Epithelial cell of esophagus (primary cell): Measurements from ENCODE around the gene SLC22A14.

Source experiments
- DNase-seq: peaks from one replicate; pipeline ENCODE4 v3.0.0; 2010; ENCODE audit warnings: low read depth
- H3K4me3 ChIP-seq: 2 replicates; pipeline ENCODE4 v1.5.1; 2011; ENCODE audit warnings: mild to moderate bottlenecking, low read length, control low read depth
- TF ChIP-seq, protein P1 (sequence below): IDR thresholded peaks from 2 replicates; pipeline ENCODE4 v1.5.1; 2011; ENCODE audit warnings: low read depth, mild to moderate bottlenecking, low read length, control low read depth, inconsistent platforms; ENCODE audit not compliant: insufficient read depth; ENCODE audit errors: missing control alignments

SLC22A14 gene

DNA sequence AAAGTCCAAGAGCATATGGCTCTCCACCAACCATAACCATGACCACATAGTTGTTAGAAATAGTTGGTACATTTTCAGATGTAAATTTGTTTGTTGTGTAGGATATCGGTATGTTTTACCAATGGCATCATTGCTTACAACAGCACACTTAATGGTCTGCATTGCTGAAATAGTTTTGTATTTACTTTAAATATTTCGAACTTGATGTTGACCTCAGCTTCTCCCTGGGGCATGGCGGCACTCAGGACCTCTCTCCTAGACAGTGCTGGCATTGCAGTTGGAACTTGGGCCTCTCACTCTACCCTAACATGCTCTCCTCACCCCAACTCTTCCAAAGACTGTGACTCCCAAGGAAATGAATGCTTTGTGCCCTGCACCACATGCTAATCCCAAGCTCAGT is 11.5 kb upstream of the SLC22A14 start:
- DNase-seq = no peak
- no peak overlapping the region for H3K4me3 ChIP-seq
- TF ChIP-seq, protein P1, sequence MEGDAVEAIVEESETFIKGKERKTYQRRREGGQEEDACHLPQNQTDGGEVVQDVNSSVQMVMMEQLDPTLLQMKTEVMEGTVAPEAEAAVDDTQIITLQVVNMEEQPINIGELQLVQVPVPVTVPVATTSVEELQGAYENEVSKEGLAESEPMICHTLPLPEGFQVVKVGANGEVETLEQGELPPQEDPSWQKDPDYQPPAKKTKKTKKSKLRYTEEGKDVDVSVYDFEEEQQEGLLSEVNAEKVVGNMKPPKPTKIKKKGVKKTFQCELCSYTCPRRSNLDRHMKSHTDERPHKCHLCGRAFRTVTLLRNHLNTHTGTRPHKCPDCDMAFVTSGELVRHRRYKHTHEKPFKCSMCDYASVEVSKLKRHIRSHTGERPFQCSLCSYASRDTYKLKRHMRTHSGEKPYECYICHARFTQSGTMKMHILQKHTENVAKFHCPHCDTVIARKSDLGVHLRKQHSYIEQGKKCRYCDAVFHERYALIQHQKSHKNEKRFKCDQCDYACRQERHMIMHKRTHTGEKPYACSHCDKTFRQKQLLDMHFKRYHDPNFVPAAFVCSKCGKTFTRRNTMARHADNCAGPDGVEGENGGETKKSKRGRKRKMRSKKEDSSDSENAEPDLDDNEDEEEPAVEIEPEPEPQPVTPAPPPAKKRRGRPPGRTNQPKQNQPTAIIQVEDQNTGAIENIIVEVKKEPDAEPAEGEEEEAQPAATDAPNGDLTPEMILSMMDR = no peak

DNA sequence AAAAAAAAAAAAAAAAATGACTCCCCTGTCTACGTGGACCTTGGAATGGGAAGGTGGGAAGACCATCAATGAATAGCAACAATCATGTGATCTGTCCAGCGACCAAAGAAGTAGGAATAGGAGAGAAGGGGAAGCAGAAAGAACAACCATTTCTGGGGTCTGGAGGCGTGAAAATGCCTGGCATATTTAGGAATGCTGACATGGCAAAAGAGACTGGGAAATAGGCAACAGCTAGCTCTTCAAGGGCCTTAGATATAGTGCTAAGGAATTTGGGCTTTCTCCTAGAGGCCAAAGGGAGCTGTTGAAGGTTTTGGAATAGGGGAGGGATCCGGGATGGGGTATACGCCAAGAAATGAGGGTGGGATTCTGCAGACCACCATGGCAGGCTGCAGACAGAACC is 10.5 kb upstream of the SLC22A14 start:
- TF ChIP-seq, protein P1 = no peak

DNA sequence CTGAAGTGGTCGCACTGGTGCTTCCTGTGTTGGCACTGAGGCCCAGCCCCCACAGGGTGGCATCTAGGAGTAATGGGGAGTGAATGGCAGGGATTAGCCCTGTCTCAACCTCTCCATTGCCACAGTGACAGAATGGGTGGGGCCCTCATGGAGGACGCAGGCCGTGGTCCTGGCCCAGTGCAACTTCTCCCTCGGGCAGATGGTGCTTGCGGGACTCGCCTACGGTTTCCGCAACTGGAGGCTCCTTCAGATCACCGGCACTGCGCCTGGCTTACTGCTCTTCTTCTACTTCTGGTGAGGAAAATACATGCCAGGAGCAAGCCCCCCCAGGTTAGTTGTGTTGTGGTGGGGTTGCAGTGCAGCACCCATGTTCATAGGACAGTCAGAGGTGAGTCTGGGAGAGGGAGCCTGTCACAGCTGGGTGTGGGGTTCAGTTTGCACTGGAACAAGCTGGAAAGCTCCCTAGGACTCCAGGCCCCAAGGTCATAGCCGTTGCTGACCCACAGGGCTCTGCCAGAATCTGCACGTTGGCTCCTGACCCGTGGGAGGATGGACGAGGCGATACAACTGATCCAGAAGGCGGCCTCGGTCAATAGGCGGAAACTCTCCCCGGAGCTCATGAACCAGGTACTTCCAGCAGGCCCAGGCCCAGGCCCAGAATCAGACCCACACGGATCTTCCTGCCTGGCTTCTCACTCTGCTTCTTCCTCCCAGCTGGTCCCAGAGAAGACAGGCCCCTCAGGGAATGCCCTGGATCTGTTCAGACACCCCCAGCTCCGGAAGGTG is 7.0 kb upstream of the SLC22A14 start:
- no peak overlapping the region for H3K4me3 ChIP-seq
- TF ChIP-seq, protein P1 = no peak
- DNase-seq = no peak

More for the DNA sequence above, 10.5 kb upstream of the SLC22A14 start:
- no peak for DNase-seq
- H3K4me3 ChIP-seq = no peak overlapping the region

DNA sequence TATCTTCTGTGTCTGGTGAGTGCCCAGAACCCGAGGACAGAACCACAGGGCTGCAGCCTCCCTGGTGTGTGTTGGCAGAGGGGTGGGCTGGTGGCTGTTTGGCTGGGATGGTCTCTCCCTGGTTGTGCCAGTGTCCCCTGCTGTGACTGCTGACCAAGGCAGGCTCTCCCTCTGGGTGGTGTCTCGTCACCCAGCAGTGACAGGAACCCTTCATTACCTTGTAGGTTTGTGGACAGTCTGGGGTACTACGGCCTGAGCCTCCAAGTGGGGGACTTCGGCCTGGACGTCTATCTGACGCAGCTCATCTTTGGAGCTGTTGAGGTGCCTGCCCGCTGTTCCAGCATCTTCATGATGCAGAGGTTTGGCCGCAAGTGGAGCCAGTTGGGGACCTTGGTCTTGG is 6.4 kb upstream of the SLC22A14 start:
- TF ChIP-seq, protein P1 = no peak
- no peak overlapping the region for H3K4me3 ChIP-seq
- no peak for DNase-seq

DNA sequence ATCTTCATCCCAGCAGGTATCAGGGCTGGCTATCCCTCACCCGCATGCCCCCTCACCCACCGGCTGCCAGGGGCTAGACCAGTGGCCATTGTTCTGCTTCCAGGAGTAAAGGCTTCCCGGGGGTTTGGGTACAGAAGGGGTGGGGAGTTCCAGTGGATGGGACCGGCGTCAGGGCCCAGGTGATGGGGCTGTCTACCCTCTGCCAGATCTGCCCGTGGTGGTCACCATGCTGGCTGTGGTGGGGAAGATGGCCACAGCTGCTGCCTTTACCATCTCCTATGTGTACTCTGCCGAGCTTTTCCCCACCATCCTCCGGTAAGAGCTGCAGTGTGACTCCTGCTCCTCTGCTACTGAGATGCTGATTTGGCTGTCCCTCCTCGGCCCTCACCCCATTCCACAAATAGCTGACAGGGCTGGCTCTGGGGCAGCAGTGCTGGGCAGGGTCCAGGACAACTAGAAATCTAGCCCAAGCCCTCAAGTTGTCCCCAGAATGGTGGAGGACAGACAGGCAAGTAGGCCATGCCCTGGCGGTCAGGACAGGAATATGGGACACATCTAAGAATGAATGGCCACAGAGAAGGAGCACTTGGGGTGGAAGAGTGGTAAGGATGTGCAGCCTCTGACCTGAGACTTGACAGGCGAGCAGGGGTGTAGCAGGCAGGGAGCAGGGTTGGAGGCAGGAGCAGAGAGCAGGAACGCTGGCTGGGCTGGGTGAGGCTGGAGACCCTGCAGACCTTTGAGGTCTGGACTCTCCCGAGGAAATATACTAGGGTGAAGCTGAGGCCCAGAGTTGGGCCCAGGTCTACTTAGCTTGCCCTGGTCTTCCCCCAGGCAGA is 5.8 kb upstream of the SLC22A14 start:
- TF ChIP-seq, protein P1 = no peak
- H3K4me3 ChIP-seq = no peak overlapping the region
- DNase-seq = no peak

DNA sequence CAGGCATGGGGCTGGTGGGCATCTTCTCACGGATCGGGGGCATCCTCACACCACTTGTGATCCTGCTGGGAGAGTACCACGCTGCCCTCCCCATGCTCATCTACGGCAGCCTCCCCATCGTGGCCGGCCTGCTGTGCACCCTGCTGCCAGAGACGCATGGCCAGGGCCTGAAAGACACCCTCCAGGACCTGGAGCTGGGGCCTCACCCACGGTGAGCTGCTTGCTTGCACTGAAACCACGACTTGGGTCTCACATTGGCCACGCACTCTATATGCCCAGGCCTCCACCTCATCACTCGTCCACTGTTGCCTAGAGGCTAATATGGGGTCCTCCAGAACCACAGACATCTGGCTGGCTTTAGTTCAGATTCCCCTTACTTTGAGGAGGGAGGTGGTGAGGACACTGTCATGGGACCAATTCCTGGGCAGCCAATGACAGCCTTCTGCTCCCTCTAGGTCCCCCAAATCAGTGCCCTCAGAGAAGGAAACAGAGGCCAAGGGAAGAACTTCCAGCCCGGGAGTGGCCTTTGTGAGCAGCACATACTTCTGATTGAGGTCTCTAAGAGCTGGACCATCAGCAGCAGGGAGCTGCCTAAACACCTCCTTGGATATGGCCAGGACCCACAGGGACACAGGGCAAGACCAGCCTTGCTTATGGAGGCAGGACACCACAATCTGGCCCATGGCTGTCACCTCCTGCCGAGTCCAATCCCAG is 5.0 kb upstream of the SLC22A14 start:
- no peak overlapping the region for H3K4me3 ChIP-seq
- no peak for DNase-seq
- TF ChIP-seq, protein P1 = no peak
